WI38 (cell line): ENCODE results near the gene PLXDC2.
"Not testable (repeated sequence)": the region's sequence is repeated elsewhere in the genome, so short reads cannot be mapped to it uniquely, and the experiment has no call there.

ENCODE experiments used
- H3K4me3 ChIP-seq: 2 replicates; pipeline ENCODE4 v1.5.1; 2011; ENCODE audit warnings: low read depth, mild to moderate bottlenecking, control low read depth, low read length
- CTCF ChIP-seq: IDR thresholded peaks from 2 replicates; pipeline ENCODE4 v1.5.1; 2012; ENCODE audit warnings: low read depth, mild to moderate bottlenecking, control low read depth, low read length

The PLXDC2 gene

GRCh38 chr10:20040012-20040411, 223.8 kb downstream of the PLXDC2 start:
- H3K4me3 ChIP-seq = no peak overlapping the region
- no peak for TF ChIP-seq CTCF

GRCh38 chr10:20041931-20042330, 225.7 kb downstream of the PLXDC2 start:
- no peak overlapping the region for H3K4me3 ChIP-seq
- TF ChIP-seq CTCF = no peak

GRCh38 chr10:20045100-20045499, 228.9 kb downstream of the PLXDC2 start:
- not testable (repeated sequence) for H3K4me3 ChIP-seq

GRCh38 chr10:20048161-20048560, 231.9 kb downstream of the PLXDC2 start:
- H3K4me3 ChIP-seq = no peak overlapping the region
- no peak for TF ChIP-seq CTCF

GRCh38 chr10:20058135-20058534, 241.9 kb downstream of the PLXDC2 start:
- no peak overlapping the region for H3K4me3 ChIP-seq
- no peak for TF ChIP-seq CTCF

- no peak overlapping the region for H3K4me3 ChIP-seq
- TF ChIP-seq CTCF = no peak
Measured at GRCh38 chr10:20059084-20059835, 243.0 kb downstream of the PLXDC2 start.

GRCh38 chr10:20065814-20066213, 249.6 kb downstream of the PLXDC2 start:
- H3K4me3 ChIP-seq = no peak overlapping the region
- TF ChIP-seq CTCF = no peak

GRCh38 chr10:20073167-20073566, 256.9 kb downstream of the PLXDC2 start:
- no peak for TF ChIP-seq CTCF

More at GRCh38 chr10:20073167-20073566, 256.9 kb downstream of the PLXDC2 start:
- no peak overlapping the region for H3K4me3 ChIP-seq
